ENCODE data around the gene SDHAF1.

Gene SDHAF1

DNA sequence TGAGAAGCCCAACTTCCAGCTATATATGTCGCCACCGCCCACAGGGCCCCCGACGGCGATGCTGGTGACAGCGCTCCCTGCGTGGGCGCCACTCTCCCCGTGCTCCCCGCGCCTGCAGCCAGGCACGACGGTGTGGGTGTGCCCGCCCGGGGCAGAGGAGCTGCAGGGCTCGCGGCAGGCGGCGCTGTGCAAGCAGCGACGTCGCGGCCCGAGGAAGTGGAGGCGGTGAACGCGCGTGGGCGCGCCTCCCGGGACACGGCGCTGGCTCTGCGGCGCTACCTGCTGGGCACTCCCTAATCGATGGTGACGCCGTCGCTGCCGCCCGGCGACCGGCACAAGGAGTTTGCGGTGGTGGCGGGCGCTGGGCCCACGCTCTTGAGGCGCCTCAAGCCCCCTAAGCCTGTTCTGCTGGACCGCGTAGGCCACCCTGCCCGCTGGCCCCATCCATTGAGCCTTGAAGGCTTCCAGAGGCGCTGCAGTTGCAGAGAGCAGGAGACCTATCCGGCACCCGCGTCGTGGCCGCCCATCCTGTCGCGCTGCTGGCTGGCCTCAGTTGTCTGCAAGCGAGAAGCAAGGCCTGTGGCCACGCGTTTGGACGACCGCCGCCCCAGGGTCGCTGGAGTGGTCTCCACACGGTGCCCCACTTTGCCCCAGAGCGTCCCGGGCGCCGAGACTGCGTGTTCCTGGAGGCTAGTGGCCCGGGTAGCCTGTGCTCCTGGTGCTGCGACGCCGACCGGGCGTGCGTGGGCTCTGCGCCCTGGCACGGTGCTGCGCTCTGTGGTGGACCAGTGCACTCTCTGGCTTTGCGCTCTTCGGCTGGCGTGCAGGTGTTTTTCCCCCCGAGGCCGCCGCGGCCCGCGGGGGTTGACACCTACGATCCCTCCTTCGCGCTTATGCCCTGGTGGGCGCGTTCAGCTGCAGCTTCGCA is 35.7 kb upstream of the SDHAF1 start:
- TF ChIP-seq ZNF8 (CRISPR knock-in tag; IDR thresholded peaks at IDR 0.05), result no peak
- TF ChIP-seq OSR1 (CRISPR knock-in tag; IDR thresholded peaks at IDR 0.05), result no peak
- TF ChIP-seq ESRRG (CRISPR knock-in tag; IDR thresholded peaks at IDR 0.05), result no peak
- no peak for TF ChIP-seq ISL1 (CRISPR knock-in tag; IDR thresholded peaks at IDR 0.05)
- TF ChIP-seq ARNTL (CRISPR knock-in tag; IDR thresholded peaks at IDR 0.05; ENCODE audit: borderline replicate concordance, low read depth), result no peak
- no peak for TF ChIP-seq SNAI2 (CRISPR knock-in tag; IDR thresholded peaks at IDR 0.05)
- TF ChIP-seq ZFP30 (CRISPR knock-in tag; IDR thresholded peaks at IDR 0.05), result no peak
- no peak for TF ChIP-seq ZFP3 (CRISPR knock-in tag; IDR thresholded peaks at IDR 0.05)
- no peak for TF ChIP-seq CREB5 (CRISPR knock-in tag; IDR thresholded peaks at IDR 0.05; ENCODE audit: low read depth)
- TF ChIP-seq PPARA (CRISPR knock-in tag; IDR thresholded peaks at IDR 0.05; ENCODE audit: borderline replicate concordance), result no peak
- no peak for TF ChIP-seq BACH2 (CRISPR knock-in tag; IDR thresholded peaks at IDR 0.05; ENCODE audit: borderline replicate concordance)
- TF ChIP-seq TCF4 (CRISPR knock-in tag; IDR thresholded peaks at IDR 0.05; ENCODE audit: borderline replicate concordance), result no peak
- no peak for TF ChIP-seq PATZ1 (CRISPR knock-in tag; IDR thresholded peaks at IDR 0.05; ENCODE audit: borderline replicate concordance)
- TF ChIP-seq POU6F1 (CRISPR knock-in tag; IDR thresholded peaks at IDR 0.05; ENCODE audit: borderline replicate concordance, low read depth), result no peak
- TF ChIP-seq, protein P1, sequence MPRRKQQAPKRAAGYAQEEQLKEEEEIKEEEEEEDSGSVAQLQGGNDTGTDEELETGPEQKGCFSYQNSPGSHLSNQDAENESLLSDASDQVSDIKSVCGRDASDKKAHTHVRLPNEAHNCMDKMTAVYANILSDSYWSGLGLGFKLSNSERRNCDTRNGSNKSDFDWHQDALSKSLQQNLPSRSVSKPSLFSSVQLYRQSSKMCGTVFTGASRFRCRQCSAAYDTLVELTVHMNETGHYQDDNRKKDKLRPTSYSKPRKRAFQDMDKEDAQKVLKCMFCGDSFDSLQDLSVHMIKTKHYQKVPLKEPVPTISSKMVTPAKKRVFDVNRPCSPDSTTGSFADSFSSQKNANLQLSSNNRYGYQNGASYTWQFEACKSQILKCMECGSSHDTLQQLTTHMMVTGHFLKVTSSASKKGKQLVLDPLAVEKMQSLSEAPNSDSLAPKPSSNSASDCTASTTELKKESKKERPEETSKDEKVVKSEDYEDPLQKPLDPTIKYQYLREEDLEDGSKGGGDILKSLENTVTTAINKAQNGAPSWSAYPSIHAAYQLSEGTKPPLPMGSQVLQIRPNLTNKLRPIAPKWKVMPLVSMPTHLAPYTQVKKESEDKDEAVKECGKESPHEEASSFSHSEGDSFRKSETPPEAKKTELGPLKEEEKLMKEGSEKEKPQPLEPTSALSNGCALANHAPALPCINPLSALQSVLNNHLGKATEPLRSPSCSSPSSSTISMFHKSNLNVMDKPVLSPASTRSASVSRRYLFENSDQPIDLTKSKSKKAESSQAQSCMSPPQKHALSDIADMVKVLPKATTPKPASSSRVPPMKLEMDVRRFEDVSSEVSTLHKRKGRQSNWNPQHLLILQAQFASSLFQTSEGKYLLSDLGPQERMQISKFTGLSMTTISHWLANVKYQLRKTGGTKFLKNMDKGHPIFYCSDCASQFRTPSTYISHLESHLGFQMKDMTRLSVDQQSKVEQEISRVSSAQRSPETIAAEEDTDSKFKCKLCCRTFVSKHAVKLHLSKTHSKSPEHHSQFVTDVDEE (CRISPR knock-in tag; IDR thresholded peaks at IDR 0.05), result no peak
- no peak for TF ChIP-seq CSRNP3 (CRISPR knock-in tag; IDR thresholded peaks at IDR 0.05)
- no peak for TF ChIP-seq GLIS3 (CRISPR knock-in tag; IDR thresholded peaks at IDR 0.05)
- no peak for TF ChIP-seq ZC3H10 (CRISPR knock-in tag; IDR thresholded peaks at IDR 0.05)
- no peak for TF ChIP-seq ZNF565 (CRISPR knock-in tag; conservative IDR thresholded peaks at IDR 0.05; ENCODE audit: low read depth)
- ATAC-seq, result peak; percentile 76

- ATAC-seq, result no peak
- no peak for TF ChIP-seq ARNTL (CRISPR knock-in tag; IDR thresholded peaks at IDR 0.05; ENCODE audit: borderline replicate concordance, low read depth)
- no peak for TF ChIP-seq PATZ1 (CRISPR knock-in tag; IDR thresholded peaks at IDR 0.05; ENCODE audit: borderline replicate concordance)
- TF ChIP-seq OSR1 (CRISPR knock-in tag; IDR thresholded peaks at IDR 0.05), result no peak
- TF ChIP-seq ZNF565 (CRISPR knock-in tag; conservative IDR thresholded peaks at IDR 0.05; ENCODE audit: low read depth), result no peak
- TF ChIP-seq TOX (CRISPR knock-in tag; IDR thresholded peaks at IDR 0.05; ENCODE audit: borderline replicate concordance), result no peak
- no peak for TF ChIP-seq CSRNP3 (CRISPR knock-in tag; IDR thresholded peaks at IDR 0.05)
- TF ChIP-seq TCF4 (CRISPR knock-in tag; IDR thresholded peaks at IDR 0.05; ENCODE audit: borderline replicate concordance), result no peak
- TF ChIP-seq ZC3H10 (CRISPR knock-in tag; IDR thresholded peaks at IDR 0.05), result no peak
- TF ChIP-seq ZFP3 (CRISPR knock-in tag; IDR thresholded peaks at IDR 0.05), result no peak
- TF ChIP-seq ESRRG (CRISPR knock-in tag; IDR thresholded peaks at IDR 0.05), result no peak
- TF ChIP-seq, protein P1 (CRISPR knock-in tag; IDR thresholded peaks at IDR 0.05), result no peak
These were observed 35.0 kb upstream of the SDHAF1 start for GRCh38 chr19:35959968-35960320.

Measured in SK-N-SH treated with all-trans-retinoic acid at 6 μM for 48 hours (cell line).